GM23338 (cell line): ENCODE measurements around the gene SPEM2. TPM values are rescaled to one million over a fixed set of nuclear protein-coding genes. Genes with fewer than 3 reads are reported as not detected.

Experiments used
- ATAC-seq: fragments of 200-7000 bp; cut with Tn5 transposase; 3 replicates; pipeline ENCODE4 v1.9.1; 2020
- DNase-seq: peaks from one replicate; pipeline ENCODE4 v3.0.0-alpha.2; 2015; ENCODE audit warnings: low spot score
- H2AFZ ChIP-seq: fragments of 200-600 bp; sonication (generic); 2 replicates; pipeline ENCODE4 v1.8.0; 2016; ENCODE audit warnings: antibody characterized with exemption, mild to moderate bottlenecking, moderate library complexity
- H3F3A ChIP-seq: fragments of 200-600 bp; sonication (generic); replicated peaks from 2 replicates; pipeline ENCODE4 v1.8.0; 2017; ENCODE audit warnings: antibody characterized with exemption, mixed run types, low read depth
- H3K27ac ChIP-seq: fragments of 200-600 bp; sonication (generic); 2 replicates; pipeline ENCODE4 v1.6.1; 2016; ENCODE audit warnings: low read depth
- H3K27me3 ChIP-seq: fragments of 200-600 bp; sonication (generic); 2 replicates; pipeline ENCODE4 v1.8.0; 2016; ENCODE audit warnings: mild to moderate bottlenecking, mixed run types, moderate library complexity; ENCODE audit not compliant: insufficient read depth
- H3K36me3 ChIP-seq: fragments of 200-600 bp; sonication (generic); 2 replicates; pipeline ENCODE4 v1.8.0; 2016; ENCODE audit warnings: mild to moderate bottlenecking; ENCODE audit not compliant: insufficient read depth
- H3K4me1 ChIP-seq: fragments of 200-600 bp; sonication (generic); 2 replicates; pipeline ENCODE4 v1.8.0; 2016; ENCODE audit warnings: mild to moderate bottlenecking, moderate library complexity; ENCODE audit not compliant: insufficient read depth
- H3K4me2 ChIP-seq: fragments of 200-600 bp; sonication (generic); 2 replicates; pipeline ENCODE4 v1.7.1; 2017; ENCODE audit warnings: mixed run types
- H3K4me3 ChIP-seq: fragments of 200-600 bp; sonication (generic); 2 replicates; pipeline ENCODE4 v1.6.1; 2016; ENCODE audit warnings: mixed run types
- H3K79me2 ChIP-seq: fragments of 200-600 bp; sonication (generic); replicated peaks from 2 replicates; pipeline ENCODE4 v1.8.0; 2017; ENCODE audit warnings: mild to moderate bottlenecking; ENCODE audit not compliant: insufficient read depth
- H3K9me2 ChIP-seq: fragments of 200-600 bp; sonication (generic); 2 replicates; pipeline ENCODE4 v1.8.0; 2017; ENCODE audit not compliant: insufficient read depth
- H4K20me1 ChIP-seq: fragments of 200-600 bp; sonication (generic); replicated peaks from 2 replicates; pipeline ENCODE4 v1.8.0; 2017; ENCODE audit warnings: mild to moderate bottlenecking; ENCODE audit not compliant: insufficient read depth
- H3K27ac Mint-ChIP-seq: 2 replicates; pipeline ENCODE4 v1.8.0; 2020; ENCODE audit warnings: inconsistent platforms, mild to moderate bottlenecking, moderate library complexity, mixed read lengths
- H3K27me3 Mint-ChIP-seq: 3 replicates; pipeline ENCODE4 v1.8.0; 2022; ENCODE audit warnings: low read depth, mild to moderate bottlenecking, moderate library complexity, mixed read lengths, inconsistent platforms; ENCODE audit not compliant: insufficient read depth, poor library complexity
- H3K36me3 Mint-ChIP-seq: 3 replicates; pipeline ENCODE4 v1.8.0; 2021; ENCODE audit warnings: low read depth, mild to moderate bottlenecking, inconsistent platforms, moderate library complexity, mixed read lengths
- H3K4me1 Mint-ChIP-seq: 3 replicates; pipeline ENCODE4 v1.8.0; 2020; ENCODE audit warnings: mild to moderate bottlenecking, inconsistent platforms, mixed read lengths
- H3K4me3 Mint-ChIP-seq: 3 replicates; pipeline ENCODE4 v1.8.0; 2021; ENCODE audit warnings: moderate library complexity, mild to moderate bottlenecking, inconsistent platforms, mixed read lengths
- H3K9me3 Mint-ChIP-seq: 3 replicates; pipeline ENCODE4 v1.8.0; 2020; ENCODE audit warnings: moderate library complexity, mild to moderate bottlenecking, inconsistent platforms, mixed read lengths
- CREB1 ChIP-seq: fragments of 250-450 bp; sonication (Bioruptor Pico); IDR thresholded peaks from 2 replicates; pipeline ENCODE4 v1.5.0; 2020; ENCODE audit warnings: low read depth, mild to moderate bottlenecking, moderate library complexity
- CTCF ChIP-seq, 2 experiments: fragments of 200-600 bp in 1 of 2; sonication (generic) in 1 of 2; conservative IDR thresholded peaks; 2 replicates each; pipeline versions ENCODE4 v1.5.1 to v1.6.1; 2016 to 2017; ENCODE audit warnings: antibody characterized with exemption in 2 of 2, low read depth in 2 of 2, mild to moderate bottlenecking in 2 of 2, moderate library complexity in 1 of 2
- ETS1 ChIP-seq: IDR thresholded peaks from 2 replicates; pipeline ENCODE4 v1.6.1; 2016; ENCODE audit warnings: antibody characterized with exemption
- EZH2 ChIP-seq: fragments of 200-600 bp; sonication (generic); IDR thresholded peaks from one replicate; pipeline ENCODE4 v1.8.0; 2017; ENCODE audit warnings: antibody characterized with exemption, mild to moderate bottlenecking, low read depth; ENCODE audit not compliant: unreplicated experiment
- JUNB ChIP-seq: IDR thresholded peaks from one replicate; pipeline ENCODE4 v1.6.1; 2016; ENCODE audit warnings: antibody characterized with exemption; ENCODE audit not compliant: unreplicated experiment
- NANOG ChIP-seq: IDR thresholded peaks from 2 replicates; pipeline ENCODE4 v1.6.1; 2016; ENCODE audit warnings: antibody characterized with exemption, borderline replicate concordance
- POLR2AphosphoS5 ChIP-seq: IDR thresholded peaks from 2 replicates; pipeline ENCODE4 v1.6.1; 2016; ENCODE audit warnings: antibody characterized with exemption, low read depth
- REST ChIP-seq: IDR thresholded peaks from one replicate; pipeline ENCODE4 v1.6.1; 2018; ENCODE audit warnings: antibody characterized with exemption; ENCODE audit not compliant: unreplicated experiment
- ZNF331 ChIP-seq: fragments of 250-450 bp; sonication (Bioruptor Pico); IDR thresholded peaks from 2 replicates; pipeline ENCODE4 v1.5.0; 2020; ENCODE audit warnings: low read depth, mild to moderate bottlenecking, moderate library complexity
- polyA plus RNA-seq: library from polyadenylated mRNA; unstranded; fragments of >200 nt; fragmentation: Nextera tagmentation; extraction: Ambion mirVana; gene quantifications from 2 replicates; pipeline ENCODE4 v1.2.1, GENCODE V29; 2016
- total RNA-seq: library from RNA; depleted of rRNA; stranded (reverse); fragments of >200 nt; shearing (Covaris generic); gene quantifications from 2 replicates; pipeline ENCODE4 v1.2.3, GENCODE V29; 2014

Gene SPEM2
- total and polyA plus RNA-seq, 2 experiments from 2014 or later = not detected

- Histone ChIP-seq H3F3A (peaks cover 34% of the 10 kb centered on the region), H3K27me3 (peaks cover 38% of the 10 kb centered on the region), H4K20me1 (0 out of 2 replicates have a peak, but pooled peaks cover 3% of the 10 kb centered on the region), H3K4me2 (peak overlapping the region; percentile 99), H3K4me3 (peak overlapping the region; percentile 90), H3K79me2 (no peaks in the 10 kb centered on the region), H3K4me1 (peaks cover 41% of the 10 kb centered on the region), H3K27ac (peak overlapping the region; percentile 90), H3K36me3 (no peaks in the 10 kb centered on the region), H3K9me2 (no peaks in the 10 kb centered on the region), H2AFZ (peak overlapping the region; percentile 97)
- Mint-ChIP-seq H3K9me3 (no peaks in the 10 kb centered on the region; the same call in 2 of the 3 replicates), H3K27me3 (peaks cover 34% of the 10 kb centered on the region), H3K4me1 (peaks cover 34% of the 10 kb centered on the region), H3K27ac (peak overlapping the region; percentile 96), H3K36me3 (peaks cover 12% of the 10 kb centered on the region; the same call in 2 of the 3 replicates), H3K4me3 (peak overlapping the region; percentile 91)
- TF ChIP-seq CTCF (conservative IDR thresholded peaks at IDR 0.05; ENCODE audit: low read depth in 2 of 2) (no peak), REST (no peak), POLR2AphosphoS5 (no peak)
- DNase-seq = peak; percentile 94
- peak; percentile 83 for ATAC-seq
These were observed 20.2 kb downstream of the SPEM2 start for GRCh38 chr17:7445619-7445968.

GRCh38 chr17:7448461-7448860 lies 23.0 kb downstream of the SPEM2 start:
- Mint-ChIP-seq H3K4me1 (peaks cover 22% of the 10 kb centered on the region), H3K9me3 (no peaks in the 10 kb centered on the region; the same call in 2 of the 3 replicates), H3K36me3 (peaks cover 13% of the 10 kb centered on the region; the same call in 2 of the 3 replicates), H3K27me3 (peaks cover 26% of the 10 kb centered on the region), H3K4me3 (no peak overlapping the region; the same call in 2 of the 3 replicates), H3K27ac (no peak overlapping the region)
- no peak overlapping the region for H3K4me3 ChIP-seq
- peaks cover 27% of the 10 kb centered on the region for H3K27me3 ChIP-seq
- H4K20me1 ChIP-seq = 0 out of 2 replicates have a peak, but pooled peaks cover 3% of the 10 kb centered on the region
- no peak for DNase-seq
- no peak overlapping the region for H3K4me2 ChIP-seq
- TF ChIP-seq CREB1 (CRISPR knock-in tag) (no peak), NANOG (no peak), ZNF331 (CRISPR knock-in tag) (no peak), EZH2 (no peak), POLR2AphosphoS5 (no peak), ETS1 (no peak), CTCF (conservative IDR thresholded peaks at IDR 0.05; ENCODE audit: low read depth in 2 of 2) (no peak), REST (no peak), JUNB (no peak)
- ATAC-seq = no peak
- H3K9me2 ChIP-seq = no peaks in the 10 kb centered on the region
- no peaks in the 10 kb centered on the region for H3K79me2 ChIP-seq
- no peak overlapping the region for H2AFZ ChIP-seq
- H3K4me1 ChIP-seq = peaks cover 26% of the 10 kb centered on the region
- no peak overlapping the region for H3K27ac ChIP-seq
- H3K36me3 ChIP-seq = no peaks in the 10 kb centered on the region
- H3F3A ChIP-seq = peaks cover 21% of the 10 kb centered on the region
